KMS-11 (cell line): ENCODE measurements around the gene PHTF2.
A peak's percentile ranks its signal among the peaks of the same experiment; 100 is the strongest.

ENCODE experiments used
- H2AFZ ChIP-seq: fragments of 200-600 bp; sonication (generic); 2 replicates; pipeline ENCODE4 v1.6.1; 2016; ENCODE audit warnings: antibody characterized with exemption, mixed run types, low read depth
- H3K27ac ChIP-seq: fragments of 200-600 bp; sonication (generic); 2 replicates; pipeline ENCODE4 v1.6.1; 2016; ENCODE audit warnings: mild to moderate bottlenecking, mixed run types
- H3K27me3 ChIP-seq: fragments of 200-600 bp; sonication (generic); 2 replicates; pipeline ENCODE4 v1.6.1; 2017; ENCODE audit warnings: mild to moderate bottlenecking, low read depth, mixed run types, moderate library complexity; ENCODE audit not compliant: insufficient read depth
- H3K36me3 ChIP-seq: fragments of 200-600 bp; sonication (generic); 2 replicates; pipeline ENCODE4 v1.6.1; 2017; ENCODE audit warnings: mild to moderate bottlenecking, mixed run types; ENCODE audit not compliant: insufficient read depth
- H3K4me1 ChIP-seq: fragments of 200-600 bp; sonication (generic); 2 replicates; pipeline ENCODE4 v1.6.1; 2016; ENCODE audit warnings: mild to moderate bottlenecking, low read depth, mixed run types; ENCODE audit not compliant: poor library complexity, severe bottlenecking
- H3K4me2 ChIP-seq: fragments of 200-600 bp; sonication (generic); 2 replicates; pipeline ENCODE4 v1.7.0; 2016; ENCODE audit warnings: mild to moderate bottlenecking, mixed run types
- H3K4me3 ChIP-seq: fragments of 200-600 bp; sonication (generic); IDR thresholded peaks from 2 replicates; pipeline ENCODE4 v1.6.1; 2017; ENCODE audit warnings: low read depth, low read length, mixed read lengths; ENCODE audit not compliant: insufficient read depth
- H3K79me2 ChIP-seq: fragments of 200-600 bp; sonication (generic); 2 replicates; pipeline ENCODE4 v1.6.1; 2016; ENCODE audit warnings: low read depth, mixed run types; ENCODE audit not compliant: insufficient read depth
- H3K9ac ChIP-seq: fragments of 200-600 bp; sonication (generic); 2 replicates; pipeline ENCODE4 v1.6.1; 2016; ENCODE audit warnings: mild to moderate bottlenecking, mixed run types
- H4K20me1 ChIP-seq: fragments of 200-600 bp; sonication (generic); 2 replicates; pipeline ENCODE4 v1.6.1; 2016; ENCODE audit warnings: mild to moderate bottlenecking, mixed run types; ENCODE audit not compliant: insufficient read depth
- TF ChIP-seq, protein P1 (sequence below): fragments of 200-600 bp; sonication (generic); conservative IDR thresholded peaks from 2 replicates; pipeline ENCODE4 v1.6.1; 2017; ENCODE audit warnings: low read depth, mild to moderate bottlenecking, antibody characterized with exemption, low read length, moderate library complexity, mixed read lengths

Gene PHTF2

DNA sequence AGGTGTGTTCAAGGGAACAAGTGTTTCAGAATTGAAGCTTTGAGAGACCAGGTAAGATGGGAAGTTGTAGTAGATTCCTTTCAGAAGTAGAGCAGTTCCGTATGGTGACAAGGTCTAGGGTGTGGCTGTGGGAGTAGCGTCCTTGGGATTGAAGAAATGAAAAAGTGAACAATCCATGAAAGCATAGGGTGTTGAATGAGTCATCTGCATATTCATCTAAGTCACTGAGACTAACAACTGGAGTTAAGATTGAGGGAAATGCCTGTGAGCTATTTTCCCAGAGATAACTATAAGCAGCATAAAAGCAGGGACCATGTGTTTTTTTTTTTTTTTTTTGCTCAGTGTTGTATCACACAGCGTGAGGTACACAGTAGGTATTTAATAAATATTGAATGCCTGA lies 134.8 kb downstream of the PHTF2 start:
- H3K4me3 ChIP-seq: no peak overlapping the region
- no peak overlapping the region for H3K9ac ChIP-seq
- no peaks in the 10 kb centered on the region for H3K79me2 ChIP-seq
- no peak overlapping the region for H3K4me2 ChIP-seq
- no peak overlapping the region for H3K27ac ChIP-seq
- no peaks in the 10 kb centered on the region for H3K4me1 ChIP-seq
- H3K36me3 ChIP-seq: no peaks in the 10 kb centered on the region
- H3K27me3 ChIP-seq: no peaks in the 10 kb centered on the region
- no peaks in the 10 kb centered on the region for H4K20me1 ChIP-seq
- no peak overlapping the region for H2AFZ ChIP-seq
- TF ChIP-seq, protein P1, sequence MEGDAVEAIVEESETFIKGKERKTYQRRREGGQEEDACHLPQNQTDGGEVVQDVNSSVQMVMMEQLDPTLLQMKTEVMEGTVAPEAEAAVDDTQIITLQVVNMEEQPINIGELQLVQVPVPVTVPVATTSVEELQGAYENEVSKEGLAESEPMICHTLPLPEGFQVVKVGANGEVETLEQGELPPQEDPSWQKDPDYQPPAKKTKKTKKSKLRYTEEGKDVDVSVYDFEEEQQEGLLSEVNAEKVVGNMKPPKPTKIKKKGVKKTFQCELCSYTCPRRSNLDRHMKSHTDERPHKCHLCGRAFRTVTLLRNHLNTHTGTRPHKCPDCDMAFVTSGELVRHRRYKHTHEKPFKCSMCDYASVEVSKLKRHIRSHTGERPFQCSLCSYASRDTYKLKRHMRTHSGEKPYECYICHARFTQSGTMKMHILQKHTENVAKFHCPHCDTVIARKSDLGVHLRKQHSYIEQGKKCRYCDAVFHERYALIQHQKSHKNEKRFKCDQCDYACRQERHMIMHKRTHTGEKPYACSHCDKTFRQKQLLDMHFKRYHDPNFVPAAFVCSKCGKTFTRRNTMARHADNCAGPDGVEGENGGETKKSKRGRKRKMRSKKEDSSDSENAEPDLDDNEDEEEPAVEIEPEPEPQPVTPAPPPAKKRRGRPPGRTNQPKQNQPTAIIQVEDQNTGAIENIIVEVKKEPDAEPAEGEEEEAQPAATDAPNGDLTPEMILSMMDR: no peak

DNA sequence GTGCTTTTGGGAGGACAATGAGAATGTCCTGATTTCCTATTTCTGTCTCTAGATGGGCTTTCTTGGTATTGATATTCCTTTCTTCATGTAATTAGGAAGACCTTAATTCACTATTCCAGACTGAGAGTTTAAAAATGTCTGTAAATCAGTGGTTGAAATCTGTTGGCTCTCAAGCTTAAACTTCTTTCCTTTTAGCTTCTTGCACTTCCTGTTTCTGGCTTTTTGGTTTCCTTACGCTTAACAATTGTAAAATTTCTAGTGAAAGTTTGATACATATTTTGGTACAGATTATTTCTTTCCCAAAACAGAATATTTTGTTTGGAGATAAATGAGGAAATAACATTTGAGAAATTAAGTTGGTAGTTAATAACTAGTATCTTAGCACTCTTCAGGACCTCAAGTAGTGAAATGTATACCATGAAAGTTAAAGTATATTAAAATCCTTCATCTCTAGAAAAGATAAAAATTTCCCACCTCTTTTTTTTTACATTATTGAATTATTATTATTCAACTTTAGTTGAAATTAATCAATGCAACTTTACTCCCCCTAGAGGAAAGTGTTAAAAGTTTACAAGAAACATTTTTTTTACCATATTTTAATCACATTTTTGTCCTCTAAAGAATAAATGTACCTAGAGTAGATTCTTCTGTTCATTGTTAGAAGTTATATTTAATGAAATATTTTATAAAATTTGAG lies 137.2 kb downstream of the PHTF2 start:
- H3K9ac ChIP-seq: no peak overlapping the region
- no peak overlapping the region for H3K27ac ChIP-seq
- no peaks in the 10 kb centered on the region for H3K36me3 ChIP-seq
- no peaks in the 10 kb centered on the region for H3K27me3 ChIP-seq
- TF ChIP-seq, protein P1: no peak; the same call in 1 of the 2 replicates
- H2AFZ ChIP-seq: no peak overlapping the region
- no peaks in the 10 kb centered on the region for H3K4me1 ChIP-seq
- H3K79me2 ChIP-seq: no peaks in the 10 kb centered on the region
- H3K4me3 ChIP-seq: no peak overlapping the region
- H3K4me2 ChIP-seq: no peak overlapping the region
- no peaks in the 10 kb centered on the region for H4K20me1 ChIP-seq

DNA sequence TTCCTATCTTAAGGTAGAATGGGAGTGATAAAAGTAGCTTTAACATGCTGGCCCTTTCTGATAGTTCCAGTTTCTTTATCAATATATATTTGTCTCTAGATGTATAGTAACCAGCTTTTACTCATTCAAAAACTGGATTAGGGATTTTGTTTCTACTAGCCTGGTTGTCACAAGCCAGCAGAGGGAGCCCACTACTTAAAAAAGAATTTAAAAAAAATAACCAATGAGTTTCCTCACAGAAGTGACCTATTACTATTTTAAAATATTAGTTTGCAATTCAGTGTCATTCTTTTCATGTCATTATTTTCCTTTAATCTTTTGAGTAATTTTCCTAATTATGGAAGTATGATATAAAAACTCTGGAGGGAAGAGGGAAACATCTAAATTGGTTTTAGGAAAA lies 142.1 kb downstream of the PHTF2 start:
- Histone ChIP-seq H3K9ac (no peak overlapping the region), H3K4me2 (no peak overlapping the region), H3K27ac (no peak overlapping the region), H2AFZ (no peak overlapping the region), H3K4me3 (no peak overlapping the region), H3K36me3 (no peaks in the 10 kb centered on the region), H3K79me2 (no peaks in the 10 kb centered on the region; the same call in 1 of the 2 replicates), H4K20me1 (no peaks in the 10 kb centered on the region), H3K4me1 (no peaks in the 10 kb centered on the region), H3K27me3 (no peaks in the 10 kb centered on the region)
- TF ChIP-seq, protein P1: peak; percentile 82

DNA sequence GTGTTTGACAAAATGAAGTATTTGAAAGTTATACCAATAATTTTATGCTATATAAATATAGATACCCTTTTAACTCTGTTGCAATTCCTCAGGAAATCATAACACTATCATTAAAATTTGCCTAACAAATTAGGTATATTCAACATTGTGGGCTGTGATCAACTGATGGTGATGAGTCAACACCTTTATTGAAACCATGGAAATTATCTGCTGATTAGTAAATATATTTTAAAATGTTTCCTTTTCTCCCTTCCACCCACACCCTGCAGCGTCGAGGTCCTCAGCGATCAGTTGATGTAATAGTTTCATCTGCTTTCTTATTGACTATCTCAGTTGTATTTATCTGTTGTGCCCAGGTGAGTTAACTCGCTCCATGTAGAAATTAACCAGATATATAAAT lies 143.9 kb downstream of the PHTF2 start:
- H3K4me3 ChIP-seq: no peak overlapping the region
- no peaks in the 10 kb centered on the region for H4K20me1 ChIP-seq
- H3K9ac ChIP-seq: no peak overlapping the region
- H3K4me2 ChIP-seq: no peak overlapping the region
- TF ChIP-seq, protein P1: no peak
- H3K27me3 ChIP-seq: no peaks in the 10 kb centered on the region
- no peak overlapping the region for H3K27ac ChIP-seq
- H3K79me2 ChIP-seq: no peaks in the 10 kb centered on the region; the same call in 1 of the 2 replicates
- no peak overlapping the region for H2AFZ ChIP-seq
- no peaks in the 10 kb centered on the region for H3K4me1 ChIP-seq
- no peaks in the 10 kb centered on the region for H3K36me3 ChIP-seq
